CD4-positive, alpha-beta T cell treated with Interleukin-10 for 1 hour (primary cell): ENCODE data around the gene FKBP2.

Experiments used
- DNase-seq: peaks from one replicate; pipeline ENCODE4 v3.0.0-alpha.2; 2020

The FKBP2 gene

DNA sequence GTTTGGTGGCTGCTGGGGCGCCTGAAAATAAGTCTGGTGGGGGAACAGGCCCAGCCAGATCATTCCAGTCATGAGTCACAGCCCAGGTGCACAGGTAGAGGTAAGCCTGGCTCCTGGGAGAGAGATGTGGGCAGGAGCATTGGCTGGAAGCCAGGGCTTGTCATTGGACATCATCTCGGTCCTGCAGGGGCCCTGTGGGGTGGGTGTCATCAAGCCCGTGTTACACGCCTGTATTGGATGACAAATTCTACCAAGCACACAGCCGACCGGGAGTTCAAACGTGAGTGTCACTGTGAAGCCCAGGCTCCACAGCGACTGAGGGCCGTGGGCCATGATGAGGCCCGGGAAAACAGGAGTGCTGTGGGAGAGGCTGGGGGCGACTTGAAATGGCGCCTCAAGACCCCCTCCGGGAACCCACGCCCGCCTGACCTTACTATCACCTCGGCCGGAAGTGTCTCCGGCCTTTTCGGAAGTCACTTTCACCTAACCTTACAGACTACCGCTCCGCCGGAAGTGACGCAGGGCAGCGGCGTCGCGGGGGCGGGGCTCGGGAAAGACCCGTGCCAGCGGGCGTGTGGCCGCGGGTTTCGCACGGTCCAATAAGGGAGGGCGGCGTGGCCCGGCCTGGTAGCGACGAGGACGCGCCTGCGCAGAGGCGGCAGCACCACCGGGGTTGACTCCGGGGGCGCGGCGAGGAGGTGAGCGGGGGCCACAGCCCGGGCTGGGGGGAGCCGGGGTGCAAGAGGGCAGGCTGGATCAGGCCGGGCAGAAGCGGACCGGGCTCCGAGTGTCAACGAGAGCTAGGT lies at the start of gene FKBP2:
Gene FKBP2, plus strand, starts transcription at position 661 of the 806 bp plus-strand sequence. CDS start 1,293 bp downstream, outside the sequence.
- DNase-seq, result peak; percentile 99

GRCh38 chr11:64192434-64192833 lies 48.5 kb upstream of the FKBP2 start:
- DNase-seq, result no peak

DNA sequence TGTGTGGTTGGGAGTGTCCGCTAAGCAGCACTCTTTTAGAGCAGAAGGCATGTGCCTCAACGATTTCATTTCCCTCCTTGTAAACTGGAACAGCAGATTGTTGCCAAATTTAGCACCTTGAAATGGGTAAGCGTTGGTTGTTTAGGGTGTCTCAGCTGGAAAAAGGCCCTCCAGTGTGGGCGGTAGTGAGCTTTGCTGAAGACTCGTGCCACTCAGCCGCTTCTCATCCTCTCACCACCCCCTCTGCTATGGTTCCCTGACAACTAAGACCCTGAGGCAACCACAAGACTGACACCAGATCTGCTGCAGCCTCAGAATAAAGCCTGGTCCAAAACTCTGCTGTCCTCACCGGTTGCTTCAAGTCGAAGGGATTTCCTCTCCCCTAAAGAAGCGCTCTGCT lies 44.3 kb upstream of the FKBP2 start:
- DNase-seq, result no peak

DNA sequence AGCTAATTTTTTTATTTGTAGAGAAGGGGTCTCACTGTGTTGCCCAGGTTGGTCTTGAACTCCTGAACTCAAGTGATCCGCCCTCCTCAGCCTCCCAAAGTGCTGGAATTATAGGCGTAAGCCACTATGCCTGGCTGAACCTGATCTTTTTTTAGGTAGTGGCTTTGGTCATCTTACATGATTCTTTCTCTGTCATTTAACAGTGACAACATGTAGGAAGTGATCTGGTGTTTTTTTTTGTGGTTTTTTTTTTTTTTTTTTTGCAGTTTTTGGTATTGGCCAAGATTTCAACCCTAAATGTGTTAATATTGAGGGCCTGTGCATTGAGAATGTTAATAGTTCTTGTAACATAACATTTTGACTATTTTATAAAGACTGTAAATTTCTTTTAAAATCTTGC lies 42.4 kb upstream of the FKBP2 start:
- DNase-seq, result no peak

GRCh38 chr11:64201543-64201942 lies 39.4 kb upstream of the FKBP2 start:
- DNase-seq, result no peak

- DNase-seq, result no peak
Measured at GRCh38 chr11:64202992-64203391, 37.9 kb upstream of the FKBP2 start.

DNA sequence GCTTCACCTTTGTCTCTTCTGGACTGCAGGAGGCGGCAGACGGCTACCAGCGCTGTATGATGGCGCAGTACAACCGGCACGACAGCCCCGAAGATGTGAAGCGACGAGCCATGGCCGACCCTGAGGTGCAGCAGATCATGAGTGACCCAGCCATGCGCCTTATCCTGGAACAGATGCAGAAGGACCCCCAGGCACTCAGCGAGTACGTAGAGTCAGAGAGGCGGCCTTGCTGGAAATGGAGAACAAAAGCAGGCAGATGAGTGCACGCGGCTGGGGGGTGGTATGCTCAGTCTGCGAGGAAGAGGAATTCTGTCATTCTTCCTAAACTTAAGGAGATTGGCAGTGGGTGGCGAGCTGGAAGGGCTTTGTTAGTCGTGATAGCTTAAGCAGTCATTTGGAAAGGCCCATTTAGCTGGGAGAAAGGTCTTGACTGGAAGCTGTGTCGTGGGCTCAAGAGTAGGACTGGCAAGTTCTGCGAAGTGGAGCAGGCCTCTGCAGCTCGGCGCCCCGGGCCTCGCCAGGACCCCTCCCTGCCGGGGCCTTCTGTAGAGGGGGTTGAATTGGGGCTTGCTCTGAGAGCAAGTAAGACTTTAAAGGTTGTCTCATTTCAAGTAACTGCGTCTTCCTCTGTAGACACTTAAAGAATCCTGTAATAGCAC lies 37.3 kb upstream of the FKBP2 start:
- no peak for DNase-seq

DNA sequence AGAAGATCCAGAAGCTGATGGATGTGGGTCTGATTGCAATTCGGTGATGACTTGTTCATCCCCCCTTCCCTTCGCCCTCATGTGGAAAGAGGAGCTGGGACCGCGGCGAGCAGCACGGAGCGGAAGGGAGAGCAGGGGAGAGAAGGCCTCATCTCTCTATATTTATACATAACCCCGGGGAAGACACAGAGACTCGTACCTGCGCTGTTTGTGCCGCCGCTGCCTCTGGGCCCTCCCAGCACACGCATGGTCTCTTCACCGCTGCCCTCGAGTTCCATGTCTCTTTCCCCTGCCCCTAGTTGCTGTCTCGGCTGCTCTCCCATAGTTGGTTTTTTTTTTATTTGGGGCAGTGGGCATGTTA lies 36.8 kb upstream of the FKBP2 start:
- DNase-seq, result no peak

DNA sequence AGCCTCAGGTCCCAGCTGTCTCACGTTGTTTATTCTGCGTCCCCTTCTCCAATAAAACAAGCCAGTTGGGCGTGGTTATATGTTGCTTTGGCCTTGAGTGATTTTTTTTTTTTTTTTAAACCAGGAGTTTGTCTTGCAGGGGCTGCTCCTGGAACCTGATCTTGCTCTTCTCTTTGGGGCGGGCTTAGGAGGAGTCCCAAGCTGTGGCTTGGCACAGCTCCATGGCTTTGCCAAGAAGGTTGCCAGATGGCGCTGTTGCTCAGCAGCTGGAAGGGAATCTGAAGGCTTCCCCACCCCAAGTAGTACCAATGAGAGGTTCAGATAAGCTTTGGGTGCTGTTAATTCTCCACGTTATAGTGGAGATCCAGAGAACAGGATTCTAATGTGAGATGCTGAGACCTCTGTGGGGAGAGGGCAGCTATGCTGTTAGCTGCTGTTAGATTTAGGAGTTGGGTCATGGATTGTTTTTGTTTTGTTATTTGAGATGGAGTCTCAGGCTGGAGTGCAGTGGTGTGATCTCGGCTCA lies 36.4 kb upstream of the FKBP2 start:
- DNase-seq, result peak; percentile 90

DNA sequence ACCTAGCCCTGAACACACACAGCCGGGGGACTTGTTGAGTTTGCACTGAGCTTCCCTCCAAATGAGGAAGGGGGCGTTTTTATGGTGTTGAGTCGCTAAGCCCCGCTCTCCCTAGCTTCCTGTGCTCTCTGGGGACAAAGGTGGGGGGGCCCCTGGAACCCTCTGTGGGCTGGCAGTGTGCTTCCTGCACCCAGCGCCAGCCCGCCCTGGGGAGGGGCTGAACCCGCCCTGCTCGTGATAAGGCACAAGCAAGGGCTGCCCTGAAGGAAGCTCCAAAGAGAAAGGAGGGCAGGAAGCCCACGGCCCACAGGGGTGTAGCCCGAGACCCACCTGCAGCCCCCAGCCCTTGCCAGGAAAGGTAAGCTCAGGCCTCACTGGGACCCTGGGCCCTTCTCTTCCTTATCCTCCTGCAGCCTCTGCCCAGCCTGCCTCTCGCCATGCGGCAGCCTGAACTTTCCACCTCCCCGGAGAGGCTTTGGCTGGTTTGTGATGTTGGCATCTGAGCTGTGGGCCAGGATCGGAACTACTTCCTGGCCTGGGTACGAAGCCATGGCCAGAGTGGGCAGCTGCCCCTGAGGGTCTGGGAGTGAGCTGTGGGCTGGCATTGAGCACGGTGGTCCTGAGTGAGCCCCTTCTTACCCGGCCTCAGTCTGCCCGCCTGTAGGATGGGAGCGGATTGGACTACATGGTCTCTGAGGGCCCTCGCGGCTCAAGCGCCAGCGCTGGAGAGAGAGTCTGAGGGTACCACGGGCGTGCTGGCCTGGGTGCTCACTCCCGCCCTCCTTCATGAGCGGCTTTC lies 34.2 kb upstream of the FKBP2 start, which contains the start of gene FERMT3:
Gene FERMT3, plus strand, starts transcription at position 265 of the 799 bp plus-strand sequence. CDS start 644 bp downstream, outside the sequence.
- DNase-seq, result peak; percentile 75

GRCh38 chr11:64207256-64208085 lies 33.4 kb upstream of the FKBP2 start:
- peak; percentile 79 for DNase-seq

DNA sequence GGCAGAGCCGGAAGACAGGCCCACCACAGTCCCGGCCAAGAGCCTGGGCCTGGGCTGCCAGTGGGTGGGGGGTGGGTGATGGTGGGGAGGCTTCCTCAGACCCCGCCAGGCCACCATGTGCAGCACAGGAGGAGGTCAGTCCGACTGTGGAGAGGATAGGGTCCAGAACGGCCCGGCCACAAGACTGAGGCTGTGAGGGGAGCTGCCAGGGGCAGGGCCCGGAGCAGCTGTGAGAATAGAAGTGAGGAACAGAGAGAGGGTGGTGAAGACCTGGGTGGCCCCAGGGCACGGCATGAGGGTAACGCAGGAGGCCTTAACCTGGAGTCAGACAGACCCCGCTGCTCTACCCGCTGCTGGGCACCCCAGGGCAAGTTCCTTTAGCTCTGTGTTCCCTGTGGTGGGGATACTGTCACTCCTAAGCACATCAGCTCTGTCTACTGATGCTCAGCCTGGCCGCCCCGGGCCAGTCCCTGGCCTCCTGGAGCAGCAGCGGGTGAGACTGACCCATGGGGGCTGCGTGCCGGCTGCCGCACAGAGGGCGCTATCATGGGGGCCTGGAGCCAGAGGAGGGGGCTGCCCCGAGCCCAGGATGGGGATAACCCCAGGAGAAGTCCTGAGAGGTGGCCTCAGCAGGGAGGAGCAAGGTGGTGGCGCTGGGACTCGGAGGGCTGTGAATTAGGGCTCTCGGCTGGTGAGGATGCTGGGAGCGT lies 32.7 kb upstream of the FKBP2 start:
- no peak for DNase-seq

DNA sequence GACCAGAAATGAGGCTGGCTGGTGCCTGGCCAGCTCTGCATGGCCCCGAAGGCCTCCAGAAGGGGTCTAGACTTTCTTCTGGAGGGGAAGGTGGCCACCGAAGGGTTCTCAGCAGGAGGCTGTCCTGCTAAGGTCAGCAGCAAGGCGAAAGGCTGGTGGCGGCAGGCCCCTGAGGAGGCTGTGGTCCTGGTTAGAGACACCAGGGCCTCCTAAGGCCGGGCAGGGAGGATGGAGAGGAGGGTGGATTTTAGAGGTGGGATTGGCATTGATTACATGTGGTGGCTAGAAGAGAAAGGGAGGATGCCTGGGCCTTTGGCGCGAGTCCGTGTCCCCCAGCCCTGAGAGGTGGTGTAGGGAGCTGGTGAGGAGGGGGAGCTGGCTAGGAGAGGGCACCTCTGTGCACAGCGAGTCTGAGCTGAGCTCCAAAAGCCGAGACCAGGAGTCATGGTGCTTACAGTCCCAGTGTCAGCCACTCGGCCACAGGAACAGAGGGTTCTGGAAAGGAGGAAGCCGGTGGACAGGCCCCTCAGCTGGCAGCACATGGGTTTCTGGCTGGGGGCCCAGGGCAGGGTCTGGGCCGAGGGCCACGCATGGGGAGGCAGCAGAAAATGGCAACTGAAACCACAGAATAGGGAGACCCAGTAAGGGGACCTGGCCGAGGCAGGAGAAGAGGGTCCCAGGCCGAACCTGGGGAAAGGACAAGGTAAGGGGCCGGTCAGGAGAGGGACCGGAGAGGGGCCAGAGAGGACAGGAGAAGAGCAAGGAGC lies 31.9 kb upstream of the FKBP2 start:
- DNase-seq, result no peak

- no peak for DNase-seq
Measured at GRCh38 chr11:64209563-64209843, 31.4 kb upstream of the FKBP2 start.

- no peak for DNase-seq
Measured at GRCh38 chr11:64210301-64211020, 30.4 kb upstream of the FKBP2 start.

DNA sequence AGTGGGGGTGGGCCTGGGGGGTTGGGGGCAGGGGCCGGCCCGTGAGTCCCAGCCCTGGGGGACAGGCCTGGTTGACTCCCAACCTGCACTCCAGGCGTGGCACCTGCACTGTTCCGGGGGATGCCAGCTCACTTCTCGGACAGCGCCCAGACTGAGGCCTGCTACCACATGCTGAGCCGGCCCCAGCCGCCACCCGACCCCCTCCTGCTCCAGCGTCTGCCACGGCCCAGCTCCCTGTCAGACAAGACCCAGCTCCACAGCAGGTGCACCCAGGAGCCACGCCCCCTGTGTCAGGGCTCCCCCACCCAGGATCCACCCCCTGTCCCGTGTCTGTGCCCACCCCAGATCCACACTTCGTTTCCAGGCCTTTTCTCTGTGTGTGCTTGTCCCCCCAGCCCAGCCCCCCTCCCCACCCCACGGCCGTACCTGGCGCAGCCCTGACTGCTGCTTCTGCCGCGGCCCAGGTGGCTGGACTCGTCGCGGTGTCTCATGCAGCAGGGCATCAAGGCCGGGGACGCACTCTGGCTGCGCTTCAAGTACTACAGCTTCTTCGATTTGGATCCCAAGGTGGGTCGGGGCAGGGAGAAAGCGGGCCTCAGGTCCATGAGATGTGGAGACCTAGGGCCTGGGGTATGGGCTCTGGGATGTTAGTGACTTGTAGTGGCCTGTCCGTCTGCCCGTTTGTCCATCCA lies 29.6 kb upstream of the FKBP2 start:
- DNase-seq, result no peak

DNA sequence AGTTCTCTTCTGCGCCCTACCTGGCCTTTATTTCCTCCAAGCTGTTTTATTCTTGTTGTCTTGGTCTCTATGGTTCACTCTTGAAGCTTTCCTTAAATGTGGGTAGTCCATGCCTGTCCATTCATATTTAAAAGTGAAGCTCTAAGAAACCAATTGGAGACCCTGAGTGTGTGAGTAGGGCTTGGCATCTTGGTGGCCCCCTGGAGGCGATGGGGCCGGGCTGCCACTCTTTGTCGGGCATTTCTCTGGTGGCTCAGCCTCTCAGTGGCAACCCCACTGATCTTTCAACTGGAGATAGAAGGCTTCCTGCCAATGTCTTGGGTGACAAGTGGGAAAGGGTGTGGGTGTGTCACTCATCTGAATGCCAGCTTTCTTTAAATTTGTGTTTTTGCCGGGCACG lies 24.0 kb upstream of the FKBP2 start:
- DNase-seq, result no peak

- DNase-seq, result no peak
Measured at GRCh38 chr11:64218628-64219353, 22.1 kb upstream of the FKBP2 start.

DNA sequence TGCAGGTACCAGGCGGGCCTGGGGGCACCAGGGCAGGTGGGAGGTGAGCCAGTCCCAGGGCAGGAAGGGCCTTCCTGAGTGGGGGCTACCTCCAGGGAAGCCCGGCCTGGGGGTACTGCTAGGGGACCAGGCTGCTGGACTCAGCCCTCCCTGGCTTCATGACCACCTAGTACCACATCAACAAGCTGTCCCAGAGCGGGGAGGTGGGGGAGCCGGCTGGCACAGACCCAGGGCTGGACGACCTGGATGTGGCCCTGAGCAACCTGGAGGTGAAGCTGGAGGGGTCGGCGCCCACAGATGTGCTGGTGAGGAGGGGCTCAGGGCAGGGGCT lies 21.6 kb upstream of the FKBP2 start:
- DNase-seq, result no peak
